ENCODE measurements around the gene BORCS5. TPM values are rescaled to one million over a fixed set of nuclear protein-coding genes. Genes with fewer than 3 reads are reported as not detected.

Gene BORCS5
- total and polyA plus RNA-seq, 2 of the 8 experiments (the other 6 are each of a cell fraction or from before 2014, with no cell fraction given) = 8.3 to 17.4 TPM

GRCh38 chr12:12396694-12397093 is 39.8 kb downstream of the BORCS5 start (continued):
- no peak for TF ChIP-seq CBX5 (IDR thresholded peaks at IDR 0.05; ENCODE audit: low read depth, low read length)
- TF ChIP-seq POU5F1 (IDR thresholded peaks at IDR 0.05; ENCODE audit: low read depth, low read length) = no peak
- no peak for TF ChIP-seq POLR2AphosphoS5 (IDR thresholded peaks at IDR 0.05; ENCODE audit: low read depth, low read length)
- TF ChIP-seq SUZ12 (IDR thresholded peaks at IDR 0.05; ENCODE audit: low read length) = no peak
- no peak for TF ChIP-seq RNF2 (IDR thresholded peaks at IDR 0.05; ENCODE audit: borderline replicate concordance, low read depth, low read length, missing control alignments, poor library complexity, severe bottlenecking)
